Sigmoid colon (tissue), 7 donors: ENCODE results near the gene ZNF30. TPM values are rescaled to one million over a fixed set of nuclear protein-coding genes. Genes with fewer than 3 reads are reported as not detected.

Experiments
- DNase-seq: peaks from one replicate; pipeline ENCODE4 v3.0.0-alpha.2; 2019
- H3K27ac ChIP-seq, 4 donors: fragments of 200-600 bp; sonication (generic); one replicate each; pipeline ENCODE4 v1.5.1; 2016 to 2019; ENCODE audit warnings: mild to moderate bottlenecking in 1 of 4
- H3K27me3 ChIP-seq, 3 donors: fragments of 200-600 bp; sonication (generic); one replicate each; pipeline ENCODE4 v1.5.1; 2019; ENCODE audit warnings: mild to moderate bottlenecking in 1 of 3
- H3K36me3 ChIP-seq, 4 donors: fragments of 200-600 bp; sonication (generic); one replicate each; pipeline ENCODE4 v1.5.1; 2016 to 2019
- H3K4me1 ChIP-seq, 4 donors: fragments of 200-600 bp; sonication (generic); one replicate each; pipeline ENCODE4 v1.5.1; 2017 to 2019
- H3K4me3 ChIP-seq, 4 donors: fragments of 200-600 bp; sonication (generic); one replicate each; pipeline ENCODE4 v1.5.1; 2017 to 2019; ENCODE audit warnings: mild to moderate bottlenecking in 2 of 4, moderate library complexity in 1 of 4
- H3K9me3 ChIP-seq, 4 donors: fragments of 200-600 bp in 3 of 4; sonication (generic) in 3 of 4; one replicate each; pipeline versions ENCODE4 v1.5.1 to v1.6.1; 2013 to 2019
- EP300 ChIP-seq, 4 donors: sonication (generic); formaldehyde crosslinking; IDR thresholded peaks; one replicate each; pipeline ENCODE4 v1.6.1; 2017; ENCODE audit warnings: antibody characterized with exemption in 4 of 4
- POLR2A ChIP-seq, 2 donors: fragments of 450-650 bp; IDR thresholded peaks; one replicate each; pipeline ENCODE4 v1.6.1; 2016; ENCODE audit warnings: antibody characterized with exemption in 2 of 2, mild to moderate bottlenecking in 2 of 2, moderate library complexity in 2 of 2
- POLR2AphosphoS5 ChIP-seq, 4 donors: sonication (generic); formaldehyde crosslinking; IDR thresholded peaks; one replicate each; pipeline ENCODE4 v1.6.1; 2017; ENCODE audit warnings: antibody characterized with exemption in 4 of 4
- WGBS, 2 donors: extraction: QIAGEN DNeasy Blood & Tissue Kit; methylation state at CpG; one replicate each; pipeline ENCODE4 v1.1.7; 2013; 5-methylcytosine and 5-hydroxymethylcytosine counted together
- intact Hi-C: fragments of 100-400 bp; cut with DNase I; formaldehyde crosslinking; loops from one replicate; pipeline ENCODE4 v1.15.1; 2023
- polyA plus RNA-seq, 3 donors: library from polyadenylated mRNA; stranded (reverse); fragments of 200-250 nt; gene quantifications; one replicate each; pipeline ENCODE4 v1.2.3, GENCODE V29; 2013
- total RNA-seq, 4 donors: library from RNA; depleted of rRNA; stranded (reverse); fragments of >200 nt; gene quantifications; one replicate each; pipeline ENCODE4 v1.1.0, GENCODE V29; 2016
- TF ChIP-seq, protein P1 (sequence below), 4 experiments: fragments of 450-650 bp in 3 of 4; fragments of 200-600 bp in 1 of 4; IDR thresholded peaks; one replicate each; pipeline ENCODE4 v1.5.1; 2016 to 2019; ENCODE audit warnings: antibody characterized with exemption in 4 of 4, mild to moderate bottlenecking in 3 of 4, moderate library complexity in 2 of 4
- donor health status: healthy with polysubstance abuse.
- donor health status: Bipolar disorder and iron deficiency.
- donor health status: healthy.

Gene ZNF30
- total RNA-seq (1 to 10 TPM; 1.7 to 3.9 (median 1.9) TPM), polyA plus RNA-seq (1 to 10 TPM in 1 of 3 donors, under 1 TPM in 2; 0.46 to 1.8 (median 0.60) TPM)

DNA sequence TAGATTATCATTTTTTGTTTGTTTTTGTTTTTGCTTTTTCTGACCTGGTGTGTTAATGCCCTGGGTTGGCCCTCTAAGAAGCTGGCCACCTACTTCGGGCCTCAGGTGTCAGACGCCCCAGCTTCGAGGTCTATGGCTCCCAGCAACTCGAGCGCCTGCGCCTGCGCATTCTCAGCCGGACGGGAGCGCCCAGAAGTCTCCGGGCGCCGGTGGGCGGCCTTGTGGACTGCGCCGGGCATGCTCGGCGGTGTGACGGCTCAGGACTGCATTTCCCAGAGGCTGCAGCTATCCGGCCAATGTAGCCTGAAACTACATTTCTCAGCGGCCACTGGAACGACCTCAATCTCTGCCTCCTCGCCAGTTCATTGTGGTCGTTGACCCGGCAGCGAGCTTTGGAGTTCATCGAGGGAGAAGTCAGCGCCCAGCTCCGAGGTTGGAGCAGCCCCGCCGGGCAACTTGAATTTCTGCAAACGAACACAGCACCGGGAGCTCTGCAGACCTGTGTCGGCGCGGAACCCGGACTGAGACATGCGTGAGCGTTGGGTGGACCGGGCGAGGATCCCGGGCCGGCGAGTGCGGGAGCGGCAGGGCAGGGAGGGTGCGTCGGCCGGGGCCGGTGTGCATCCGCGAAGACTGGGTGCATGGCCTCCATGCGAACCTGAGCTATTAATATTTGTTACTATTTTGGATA is at the start of gene ZNF30:
Gene ZNF30 (plus strand): TSS at position 219 of the 691 bp plus-strand sequence. CDS start 3,045 bp downstream, outside the sequence.
- WGBS, 2 donors: 1% methylated on average over 53 of the region's 53 CpGs
- TF ChIP-seq POLR2AphosphoS5 (IDR thresholded peaks at IDR 0.05) (peak in 3 of 4 donors; percentile 36 to 76 (median 66)), POLR2A (IDR thresholded peaks at IDR 0.05) (peak in 1 of 2 donors; percentile 10), EP300 (IDR thresholded peaks at IDR 0.05) (no peak)
- TF ChIP-seq, protein P1, sequence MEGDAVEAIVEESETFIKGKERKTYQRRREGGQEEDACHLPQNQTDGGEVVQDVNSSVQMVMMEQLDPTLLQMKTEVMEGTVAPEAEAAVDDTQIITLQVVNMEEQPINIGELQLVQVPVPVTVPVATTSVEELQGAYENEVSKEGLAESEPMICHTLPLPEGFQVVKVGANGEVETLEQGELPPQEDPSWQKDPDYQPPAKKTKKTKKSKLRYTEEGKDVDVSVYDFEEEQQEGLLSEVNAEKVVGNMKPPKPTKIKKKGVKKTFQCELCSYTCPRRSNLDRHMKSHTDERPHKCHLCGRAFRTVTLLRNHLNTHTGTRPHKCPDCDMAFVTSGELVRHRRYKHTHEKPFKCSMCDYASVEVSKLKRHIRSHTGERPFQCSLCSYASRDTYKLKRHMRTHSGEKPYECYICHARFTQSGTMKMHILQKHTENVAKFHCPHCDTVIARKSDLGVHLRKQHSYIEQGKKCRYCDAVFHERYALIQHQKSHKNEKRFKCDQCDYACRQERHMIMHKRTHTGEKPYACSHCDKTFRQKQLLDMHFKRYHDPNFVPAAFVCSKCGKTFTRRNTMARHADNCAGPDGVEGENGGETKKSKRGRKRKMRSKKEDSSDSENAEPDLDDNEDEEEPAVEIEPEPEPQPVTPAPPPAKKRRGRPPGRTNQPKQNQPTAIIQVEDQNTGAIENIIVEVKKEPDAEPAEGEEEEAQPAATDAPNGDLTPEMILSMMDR (IDR thresholded peaks at IDR 0.05): no peak
- Histone ChIP-seq H3K27me3 (no peaks in the 10 kb centered on the region), H3K27ac (peak within 1 kb of the TSS; percentile 79 to 87 (median 84)), H3K4me3 (peak within 1 kb of the TSS; percentile 53 to 71 (median 68)), H3K4me1 (peaks cover 0 to 21% (median 13%) of the 10 kb centered on the region in 4 donors), H3K9me3 (no peaks in the 10 kb centered on the region), H3K36me3 (peaks cover 0 to 20% (median 6%) of the 10 kb centered on the region in 4 donors)
- intact Hi-C loops: no loop called here
- DNase-seq: peak; percentile 95

DNA sequence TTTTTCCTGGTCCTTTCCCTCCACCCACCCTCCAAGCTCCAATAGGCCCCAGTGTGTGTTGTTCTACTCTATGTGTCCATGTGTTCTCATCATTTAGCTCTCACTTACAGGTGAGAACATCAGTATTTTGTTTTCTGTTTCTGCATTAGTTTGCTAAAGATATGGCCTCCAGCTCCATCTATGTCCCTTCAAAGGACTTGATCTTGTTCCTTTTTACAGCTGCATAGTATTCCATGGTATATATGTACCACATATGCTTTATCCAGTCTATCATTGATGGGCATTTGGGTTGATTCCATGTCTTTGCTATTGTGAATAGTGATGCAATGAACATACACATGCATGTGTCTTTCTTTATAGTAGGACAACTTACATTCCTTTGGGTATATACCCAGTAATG is 47.1 kb upstream of the ZNF30 start:
- intact Hi-C loops: no loop called here
- Histone ChIP-seq H3K4me3 (no peak overlapping the region), H3K27me3 (no peaks in the 10 kb centered on the region), H3K4me1 (no peaks in the 10 kb centered on the region), H3K9me3 (no peaks in the 10 kb centered on the region), H3K27ac (no peak overlapping the region), H3K36me3 (no peaks in the 10 kb centered on the region)
- DNase-seq: no peak
- TF ChIP-seq EP300 (IDR thresholded peaks at IDR 0.05): no peak
- TF ChIP-seq, protein P1 (IDR thresholded peaks at IDR 0.05): no peak
- TF ChIP-seq POLR2A (IDR thresholded peaks at IDR 0.05): no peak
- TF ChIP-seq POLR2AphosphoS5 (IDR thresholded peaks at IDR 0.05): no peak

DNA sequence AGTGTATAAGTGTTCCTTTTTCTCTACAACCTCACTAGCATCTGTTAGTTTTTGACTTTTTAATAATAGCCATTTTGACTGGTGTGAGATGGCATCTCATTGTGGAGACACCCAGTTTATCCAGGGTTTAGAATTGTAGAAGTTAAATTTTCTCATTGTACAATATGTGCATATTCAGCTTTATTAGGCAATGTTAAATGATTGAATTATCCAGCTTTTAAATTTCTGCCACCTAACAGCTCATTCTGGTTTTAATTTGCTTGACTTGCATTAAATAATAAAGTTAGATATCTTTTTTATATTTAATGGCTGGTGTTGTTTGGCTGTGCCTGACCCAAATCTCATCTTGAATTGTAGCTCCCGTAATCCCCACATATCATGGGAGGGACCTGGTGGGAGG is 46.7 kb upstream of the ZNF30 start:
- 89 to 94% methylated on average over 1 of the region's 1 CpG for WGBS, 2 donors
- intact Hi-C loops: no loop called here
- Histone ChIP-seq H3K27ac (no peak overlapping the region), H3K27me3 (no peaks in the 10 kb centered on the region), H3K4me1 (no peaks in the 10 kb centered on the region), H3K4me3 (no peak overlapping the region), H3K9me3 (no peaks in the 10 kb centered on the region), H3K36me3 (no peaks in the 10 kb centered on the region)
- TF ChIP-seq, protein P1 (IDR thresholded peaks at IDR 0.05): no peak
- no peak for TF ChIP-seq POLR2A (IDR thresholded peaks at IDR 0.05)
- TF ChIP-seq POLR2AphosphoS5 (IDR thresholded peaks at IDR 0.05): no peak
- no peak for TF ChIP-seq EP300 (IDR thresholded peaks at IDR 0.05)
- DNase-seq: no peak

GRCh38 chr19:34881982-34882381 is 44.7 kb upstream of the ZNF30 start:
- Histone ChIP-seq H3K27me3 (no peaks in the 10 kb centered on the region), H3K4me1 (no peaks in the 10 kb centered on the region), H3K27ac (no peak overlapping the region), H3K4me3 (no peak overlapping the region), H3K36me3 (no peaks in the 10 kb centered on the region), H3K9me3 (peaks cover 0 to 7% (median 4%) of the 10 kb centered on the region in 4 donors)
- TF ChIP-seq, protein P1 (IDR thresholded peaks at IDR 0.05): no peak
- TF ChIP-seq POLR2A (IDR thresholded peaks at IDR 0.05) (no peak), EP300 (IDR thresholded peaks at IDR 0.05) (no peak), POLR2AphosphoS5 (IDR thresholded peaks at IDR 0.05) (no peak)
- WGBS, 2 donors: 35 to 44% methylated on average over 1 of the region's 1 CpG
- DNase-seq: no peak
- intact Hi-C loops: no loop called here
